Liver (tissue), 9 donors: ENCODE measurements around the gene EDEM2. TPM values are rescaled to one million over a fixed set of nuclear protein-coding genes. Genes with fewer than 3 reads are reported as not detected.

ENCODE experiments used
- DNase-seq: peaks from one replicate; pipeline ENCODE4 v3.0.0-alpha.2; 2017; ENCODE audit warnings: low spot score
- H3K27ac ChIP-seq, 2 donors: one replicate each; pipeline ENCODE4 v1.7.0; 2013; ENCODE audit warnings: inconsistent platforms in 2 of 2, low read length in 2 of 2, control low read depth in 1 of 2, low read depth in 1 of 2, mild to moderate bottlenecking in 1 of 2
- H3K27me3 ChIP-seq, 4 donors: one replicate each; pipeline versions ENCODE4 v1.6.1 to v1.7.0; 2013; ENCODE audit warnings: low read length in 3 of 4, inconsistent platforms in 1 of 4, mild to moderate bottlenecking in 1 of 4, moderate library complexity in 1 of 4; ENCODE audit not compliant: control insufficient read depth in 4 of 4, insufficient read depth in 4 of 4
- H3K36me3 ChIP-seq, 4 donors: one replicate each; pipeline versions ENCODE4 v1.6.1 to v1.7.0; 2013; ENCODE audit warnings: low read length in 3 of 4, mild to moderate bottlenecking in 3 of 4, low read depth in 1 of 4, moderate library complexity in 1 of 4; ENCODE audit not compliant: control insufficient read depth in 4 of 4, insufficient read depth in 3 of 4
- H3K4me1 ChIP-seq, 4 donors: one replicate each; pipeline versions ENCODE4 v1.6.1 to v1.7.0; 2013; ENCODE audit warnings: low read length in 3 of 4, mild to moderate bottlenecking in 3 of 4, moderate library complexity in 1 of 4; ENCODE audit not compliant: control insufficient read depth in 4 of 4, insufficient read depth in 4 of 4
- H3K4me3 ChIP-seq, 3 donors: one replicate each; pipeline versions ENCODE4 v1.6.1 to v1.7.0; 2013; ENCODE audit warnings: low read length in 3 of 3, control low read depth in 1 of 3, low read depth in 1 of 3, mild to moderate bottlenecking in 1 of 3
- H3K9ac ChIP-seq, 2 donors: one replicate each; pipeline ENCODE4 v1.7.0; 2013; ENCODE audit warnings: low read length in 2 of 2, mild to moderate bottlenecking in 2 of 2, moderate library complexity in 2 of 2, control low read depth in 1 of 2, low read depth in 1 of 2
- H3K9me3 ChIP-seq, 4 donors: one replicate each; pipeline versions ENCODE4 v1.6.1 to v1.7.0; 2013; ENCODE audit warnings: low read length in 3 of 4; ENCODE audit not compliant: control insufficient read depth in 4 of 4
- CTCF ChIP-seq: fragments of 150-350 bp; IDR thresholded peaks from 2 replicates; pipeline ENCODE4 v1.5.1; 2017; ENCODE audit warnings: improper control_type of control experiment, low read depth, low read length; ENCODE audit not compliant: missing input control
- EGR1 ChIP-seq, 2 donors: IDR thresholded peaks; 2 replicates each; pipeline ENCODE4 v1.6.1; 2016 to 2018; ENCODE audit warnings: antibody characterized with exemption in 2 of 2, low read depth in 2 of 2
- FOXA2 ChIP-seq: IDR thresholded peaks from 2 replicates; pipeline ENCODE4 v1.6.1; 2016; ENCODE audit warnings: antibody characterized with exemption
- GABPA ChIP-seq, 2 donors: IDR thresholded peaks in 1 of 2; conservative IDR thresholded peaks in 1 of 2; 2 replicates each; pipeline ENCODE4 v1.6.1; 2016; ENCODE audit warnings: antibody characterized with exemption in 2 of 2, mild to moderate bottlenecking in 1 of 2, moderate library complexity in 1 of 2
- JUND ChIP-seq, 2 donors: IDR thresholded peaks; 2 replicates each; pipeline ENCODE4 v1.6.1; 2016; ENCODE audit warnings: antibody characterized with exemption in 2 of 2
- MAX ChIP-seq: IDR thresholded peaks from 2 replicates; pipeline ENCODE4 v1.6.1; 2016; ENCODE audit warnings: antibody characterized with exemption
- NR2F2 ChIP-seq: IDR thresholded peaks from 2 replicates; pipeline ENCODE4 v1.6.1; 2016; ENCODE audit warnings: antibody characterized with exemption
- RAD21 ChIP-seq, 2 donors: IDR thresholded peaks; 2 replicates each; pipeline ENCODE4 v1.6.1; 2016; ENCODE audit warnings: antibody characterized with exemption in 2 of 2, mild to moderate bottlenecking in 2 of 2
- REST ChIP-seq: IDR thresholded peaks from 2 replicates; pipeline ENCODE4 v1.6.1; 2016; ENCODE audit warnings: antibody characterized with exemption, mild to moderate bottlenecking
- RXRA ChIP-seq, 2 donors: IDR thresholded peaks; 2 replicates each; pipeline ENCODE4 v1.6.1; 2017 to 2018; ENCODE audit warnings: antibody characterized with exemption in 2 of 2, mild to moderate bottlenecking in 1 of 2
- SP1 ChIP-seq: IDR thresholded peaks from 2 replicates; pipeline ENCODE4 v1.6.1; 2018; ENCODE audit warnings: antibody characterized with exemption, mild to moderate bottlenecking
- TAF1 ChIP-seq: conservative IDR thresholded peaks from 2 replicates; pipeline ENCODE4 v1.6.1; 2016; ENCODE audit warnings: antibody characterized with exemption, mild to moderate bottlenecking
- WGBS: extraction: QIAGEN DNeasy Blood & Tissue Kit; methylation state at CpG from one replicate; pipeline ENCODE4 v1.1.7; 2013; 5-methylcytosine and 5-hydroxymethylcytosine counted together
- polyA plus RNA-seq, 2 donors: library from polyadenylated mRNA; stranded (reverse) in 1 of 2; unstranded in 1 of 2; fragments of 200-250 nt in 1 of 2; fragments of >200 nt in 1 of 2; fragmentation: Nextera tagmentation in 1 of 2; extraction: Ambion mirVana in 1 of 2; gene quantifications; one replicate each; pipeline versions ENCODE4 v1.2.1 to v1.2.3, GENCODE V29; 2013 to 2015
- total RNA-seq, 2 donors: library from RNA; depleted of rRNA; stranded (reverse); fragments of >200 nt; gene quantifications; one replicate each; pipeline ENCODE4 v1.2.3, GENCODE V29; 2014
- donor health status: healthy.
- donor health status: healthy.
- donor health status: healthy.
- donor health status: healthy.
- donor health status: healthy.

The EDEM2 gene
- total and polyA plus RNA-seq, 4 donors: 15.5 to 32.5 (median 22.2) TPM

GRCh38 chr20:35144694-35145093, 2.4 kb downstream of the EDEM2 start (continued):
- no peak for TF ChIP-seq CTCF
- no peak for TF ChIP-seq SP1

- TF ChIP-seq REST (no peak), GABPA (IDR thresholded peaks at IDR 0.05 in 1 of 2, conservative IDR thresholded peaks at IDR 0.05 in 1 of 2) (no peak), CTCF (no peak), TAF1 (no peak), RAD21 (IDR thresholded peaks at IDR 0.05) (no peak), FOXA2 (no peak), RXRA (IDR thresholded peaks at IDR 0.05) (no peak), NR2F2 (no peak), MAX (no peak), EGR1 (IDR thresholded peaks at IDR 0.05; ENCODE audit: low read depth in 2 of 2) (no peak), JUND (IDR thresholded peaks at IDR 0.05) (no peak)
- H3K36me3 ChIP-seq: peaks cover 2 to 71% (median 57%) of the 10 kb centered on the region in 4 donors
These were observed 11.1 kb downstream of the EDEM2 start for GRCh38 chr20:35135867-35136586.

More at GRCh38 chr20:35135867-35136586, 11.1 kb downstream of the EDEM2 start:
- Histone ChIP-seq H3K4me1 (peaks cover 0 to 6% (median 2%) of the 10 kb centered on the region in 4 donors), H3K9ac (no peak overlapping the region), H3K27ac (no peak overlapping the region), H3K4me3 (no peak overlapping the region), H3K27me3 (no peaks in the 10 kb centered on the region), H3K9me3 (no peaks in the 10 kb centered on the region)
- WGBS: 93% methylated on average over 11 of the region's 11 CpGs
- DNase-seq: no peak
